K562 (cell line): ENCODE measurements around the gene DAP. TPM values are rescaled to one million over a fixed set of nuclear protein-coding genes. Genes with fewer than 3 reads are reported as not detected.

Experiments used
- ATAC-seq: fragments of 200-7000 bp; cut with Tn5 transposase; 3 replicates; pipeline ENCODE4 v1.9.1; 2020; ENCODE audit warnings: moderate library complexity
- BruUV-seq: library from RNA; stranded (reverse); fragments of 400-500 nt; replicated peaks from 2 replicates; lab custom pipeline; 2021; lab: Mats Ljungman, UMichigan
- CTCF ChIA-PET: fragments of 300-600 bp; formaldehyde crosslinking; extraction: SDS; loops from one replicate; lab custom pipeline; 2021; ENCODE audit warnings: low intra/inter-chr PET ratio; lab: Yijun Ruan, JAX
- POLR2A ChIA-PET: fragments of 300-600, 350-650 bp; sonication (Branson Sonifier 250); formaldehyde crosslinking; extraction: SDS; loops from one replicate; lab custom pipeline; 2021; ENCODE audit warnings: antibody characterized with exemption, inconsistent platforms; lab: Yijun Ruan, JAX
- DNase-seq, 4 experiments: peaks; one replicate each; pipeline versions ENCODE4 v3.0.0 to v3.0.0-alpha.2; 2011 to 2018; ENCODE audit warnings: low spot score in 3 of 4, mixed read lengths in 3 of 4; ENCODE audit errors: extremely low read depth in 1 of 4
- FAIRE-seq: peaks from 2 replicates; lab custom pipeline; 2011; peaks lifted over from hg19 to GRCh38; lab: Jason Lieb, UNC
- H2AFZ ChIP-seq: 2 replicates; pipeline ENCODE4 v1.6.0; 2011; ENCODE audit warnings: low read depth, low read length, control low read depth, inconsistent platforms
- H3K27ac ChIP-seq: fragments of 200-600 bp; 3 replicates; pipeline ENCODE4 v1.8.0; 2011; ENCODE audit warnings: low read depth, mild to moderate bottlenecking, control low read depth, inconsistent platforms, low read length, moderate library complexity, mixed read lengths; ENCODE audit errors: extremely low read depth
- H3K27me3 ChIP-seq, 2 experiments: fragments of 300-600 bp in 1 of 2; 2 replicates in 1 of 2; 3 replicates in 1 of 2; pipeline versions ENCODE4 v1.6.0 to v1.8.0; 2011; ENCODE audit warnings: inconsistent platforms in 2 of 2, low read length in 2 of 2, mild to moderate bottlenecking in 1 of 2, mixed read lengths in 1 of 2, moderate library complexity in 1 of 2; ENCODE audit not compliant: control insufficient read depth in 2 of 2, insufficient read depth in 2 of 2
- H3K36me3 ChIP-seq: fragments of 300-600 bp; 3 replicates; pipeline ENCODE4 v1.8.0; 2011; ENCODE audit warnings: mild to moderate bottlenecking, low read length, inconsistent platforms; ENCODE audit not compliant: control insufficient read depth, insufficient read depth
- H3K4me1 ChIP-seq, 2 experiments: fragments of 200-600 bp in 1 of 2; replicated peaks in 1 of 2; 2 replicates in 1 of 2; 3 replicates in 1 of 2; pipeline versions ENCODE4 v1.5.1 to v1.8.0; 2011; ENCODE audit warnings: inconsistent platforms in 2 of 2, low read length in 2 of 2, mild to moderate bottlenecking in 1 of 2, mixed read lengths in 1 of 2, moderate library complexity in 1 of 2; ENCODE audit not compliant: control insufficient read depth in 2 of 2, insufficient read depth in 2 of 2
- H3K4me2 ChIP-seq: 2 replicates; pipeline ENCODE4 v1.6.1; 2011; ENCODE audit warnings: low read length, control low read depth, inconsistent platforms, mixed read lengths; ENCODE audit not compliant: insufficient read depth
- H3K4me3 ChIP-seq: fragments of 200-600 bp; sonication (generic), shearing (Covaris generic); 2 replicates; pipeline ENCODE4 v1.5.1; 2016; ENCODE audit warnings: control low read depth, inconsistent platforms
- H3K79me2 ChIP-seq: fragments of 200-600 bp; 3 replicates; pipeline ENCODE4 v1.8.0; 2011; ENCODE audit warnings: low read length, inconsistent platforms; ENCODE audit not compliant: control insufficient read depth, insufficient read depth
- H3K9ac ChIP-seq, 2 experiments: 2 replicates each; pipeline versions ENCODE4 v1.6.0 to v1.6.1; 2011; ENCODE audit warnings: low read depth in 2 of 2, low read length in 2 of 2, control low read depth in 1 of 2, inconsistent platforms in 1 of 2, mild to moderate bottlenecking in 1 of 2, mixed read lengths in 1 of 2; ENCODE audit not compliant: insufficient read depth in 1 of 2
- H3K9me1 ChIP-seq: one replicate; pipeline ENCODE4 v1.6.0; 2011; ENCODE audit warnings: inconsistent platforms, mild to moderate bottlenecking, low read length, moderate library complexity; ENCODE audit not compliant: control insufficient read depth, insufficient read depth
- H3K9me3 ChIP-seq: replicated peaks from 2 replicates; pipeline ENCODE4 v1.5.1; 2011; ENCODE audit warnings: low read depth, low read length, inconsistent platforms; ENCODE audit not compliant: control insufficient read depth, insufficient read depth
- H4K20me1 ChIP-seq: replicated peaks from 2 replicates; pipeline ENCODE4 v1.6.1; 2011; ENCODE audit warnings: low read length, inconsistent platforms, mixed read lengths; ENCODE audit not compliant: control insufficient read depth, insufficient read depth
- ETS2 ChIP-seq: IDR thresholded peaks from 2 replicates; pipeline ENCODE4 v1.6.1; 2016; ENCODE audit warnings: borderline replicate concordance, missing genetic modification characterization, mild to moderate bottlenecking, moderate library complexity, missing compliant biosample characterization; ENCODE audit not compliant: poor library complexity, severe bottlenecking
- NFIC ChIP-seq: fragments of 450-650 bp; IDR thresholded peaks from 2 replicates; pipeline ENCODE4 v1.6.1; 2017; ENCODE audit warnings: mild to moderate bottlenecking, inconsistent platforms
- RERE ChIP-seq: sonication (generic); formaldehyde crosslinking; IDR thresholded peaks from 2 replicates; pipeline ENCODE4 v1.8.0; 2023; ENCODE audit warnings: missing genetic modification reagents, mild to moderate bottlenecking, borderline replicate concordance
- TAF9B ChIP-seq: fragments of 450-650 bp; IDR thresholded peaks from 2 replicates; pipeline ENCODE4 v1.6.1; 2018; ENCODE audit warnings: mild to moderate bottlenecking; ENCODE audit not compliant: partially characterized antibody
- WGBS: fragments of 100-300 bp; shearing (Covaris generic); methylation state at CpG from one replicate; pipeline ENCODE4 v1.1.6; 2016; ENCODE audit warnings: low coverage, mixed read lengths; ENCODE audit not compliant: insufficient coverage; ENCODE audit errors: missing lambda C conversion rate; 5-methylcytosine and 5-hydroxymethylcytosine counted together
- in situ Hi-C: fragments of 300-500 bp; cut with MboI; formaldehyde crosslinking; loops from 4 replicates; pipeline ENCODE4 v1.15.0; 2018; ENCODE audit warnings: inconsistent platforms, mixed read lengths
- intact Hi-C: fragments of 100-400 bp; cut with micrococcal nuclease; formaldehyde crosslinking; loops from 2 replicates; pipeline ENCODE4 v1.14.2; 2022
- polyA plus RNA-seq, 8 experiments: library from polyadenylated mRNA; depleted of rRNA in 4 of 8; stranded (reverse) in 5 of 8; unstranded in 3 of 8; fragments of >200 nt; fragmentation: Nextera tagmentation in 2 of 8; fragmentation: Illumina TruSeq in 1 of 8; extraction: Ambion mirVana in 2 of 8; extraction: Trizol in 1 of 8; gene quantifications; 2 replicates each; pipeline versions ENCODE4 v1.2.1 to v1.2.3, GENCODE V29; 2011 to 2014; ENCODE audit warnings: inconsistent platforms in 1 of 8, missing spikeins in 1 of 8
- total RNA-seq, 7 experiments: library from RNA; depleted of rRNA in 6 of 7; stranded (reverse); fragments of >200 nt in 6 of 7; fragmentation: Illumina TruSeq in 2 of 7; extraction: Trizol in 2 of 7; gene quantifications; 2 replicates each; pipeline versions ENCODE4 v1.2.1 to v1.2.3, GENCODE V29; 2011 to 2021; ENCODE audit warnings: low replicate concordance in 1 of 7

Gene DAP
- total and polyA plus RNA-seq, 9 of the 15 experiments (the other 6 are each of a cell fraction or from before 2014, with no cell fraction given) = 14.1 to 151 (median 34.5) TPM

- TF ChIP-seq RERE (CRISPR knock-in tag) (no peak), ETS2 (tag) (no peak)
These were observed 23.2 kb downstream of the DAP start (continued) for GRCh38 chr5:10737880-10738279.

- 95% methylated on average over 5 of the region's 5 CpGs for WGBS
- ChIA-PET CTCF (no interaction called here), POLR2A (interaction anchor here (0.5 to 3.1 kb wide), 3 partner anchors 10 to 42 kb away, joined by 3 to 10 read pairs (median 3); partner anchors contain the start of gene DAP)
- ATAC-seq = no peak
- intact Hi-C loops (no loop called here), in situ Hi-C loops (no loop called here)
- BruUV-seq = no TSS peak
- no peak for TF ChIP-seq TAF9B
- TF ChIP-seq NFIC = peak; percentile 23; the same call in 1 of the 2 replicates
- DNase-seq = no peak
- H4K20me1 ChIP-seq = no peaks in the 10 kb centered on the region
- no peaks in the 10 kb centered on the region for H3K9me1 ChIP-seq
- H3K9ac ChIP-seq = peak overlapping the region; percentile 24 to 69; a peak in 2 of 4 replicates
- H3K27ac ChIP-seq = no peak overlapping the region
- no peak overlapping the region for H3K4me2 ChIP-seq
- H3K27me3 ChIP-seq = no peaks in the 10 kb centered on the region
- no peak overlapping the region for H3K4me3 ChIP-seq
- peaks cover 23 to 54% of the 10 kb centered on the region in 2 experiments for H3K4me1 ChIP-seq
- peaks cover 71% of the 10 kb centered on the region for H3K36me3 ChIP-seq
- H2AFZ ChIP-seq = no peak overlapping the region
- no peak for FAIRE-seq
- peaks cover 63% of the 10 kb centered on the region for H3K79me2 ChIP-seq
- H3K9me3 ChIP-seq = peaks cover 16% of the 10 kb centered on the region; the same call in 1 of the 2 replicates
These were observed 24.2 kb downstream of the DAP start for GRCh38 chr5:10736808-10737207.
